Ovary (tissue), 3 donors: ENCODE data around the gene COL27A1.

Experiments
- CTCF ChIP-seq, 3 donors: fragments of 450-650 bp in 2 of 3; fragments of 200-600 bp in 1 of 3; IDR thresholded peaks; one replicate each; pipeline versions ENCODE4 v1.5.1 to v1.8.0; 2016 to 2022; ENCODE audit warnings: antibody characterized with exemption in 3 of 3, mild to moderate bottlenecking in 1 of 3
- EP300 ChIP-seq: sonication (generic); formaldehyde crosslinking; IDR thresholded peaks from one replicate; pipeline ENCODE4 v1.6.1; 2017; ENCODE audit warnings: antibody characterized with exemption
- POLR2A ChIP-seq: fragments of 450-650 bp; IDR thresholded peaks from one replicate; pipeline ENCODE4 v1.6.1; 2017; ENCODE audit warnings: antibody characterized with exemption, mild to moderate bottlenecking, moderate library complexity
- donor health status: DM: no; HTN: no; CAD: no.

- TF ChIP-seq CTCF (IDR thresholded peaks at IDR 0.05), result no peak
- no peak for TF ChIP-seq POLR2A
- no peak for TF ChIP-seq EP300
Observed at GRCh38 chr9:114184071-114184470, 28.7 kb downstream of the COL27A1 start.
